GM12873 (cell line): ENCODE results near the gene PKD1.

Experiments used
- TF ChIP-seq, protein P1 (sequence below): IDR thresholded peaks from 2 replicates; pipeline ENCODE4 v1.5.1; 2012; ENCODE audit warnings: low read depth, mild to moderate bottlenecking, moderate library complexity, low read length, control low read depth; ENCODE audit not compliant: insufficient read depth; ENCODE audit errors: missing control alignments

PKD1 gene

DNA sequence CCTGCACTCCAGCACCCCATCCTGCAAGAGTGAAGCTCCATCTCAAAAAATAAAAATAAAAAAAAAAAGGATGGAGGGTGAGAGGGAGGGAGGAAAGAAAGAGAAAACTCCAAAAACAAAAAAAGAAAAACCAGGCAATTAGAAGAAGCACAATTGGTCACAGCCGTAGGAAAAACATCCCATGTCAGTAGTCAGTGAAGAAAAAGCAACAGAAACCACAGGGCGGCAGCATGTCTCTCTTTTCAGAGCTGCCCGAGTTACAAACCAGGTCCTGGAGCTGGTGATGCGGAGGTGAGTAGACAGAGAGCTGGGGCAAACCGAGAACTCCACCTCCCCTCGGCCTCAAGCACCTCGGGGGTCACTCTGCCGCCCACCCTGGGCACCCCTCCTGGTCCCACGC, 14.4 kb downstream of the PKD1 start:
- TF ChIP-seq, protein P1, sequence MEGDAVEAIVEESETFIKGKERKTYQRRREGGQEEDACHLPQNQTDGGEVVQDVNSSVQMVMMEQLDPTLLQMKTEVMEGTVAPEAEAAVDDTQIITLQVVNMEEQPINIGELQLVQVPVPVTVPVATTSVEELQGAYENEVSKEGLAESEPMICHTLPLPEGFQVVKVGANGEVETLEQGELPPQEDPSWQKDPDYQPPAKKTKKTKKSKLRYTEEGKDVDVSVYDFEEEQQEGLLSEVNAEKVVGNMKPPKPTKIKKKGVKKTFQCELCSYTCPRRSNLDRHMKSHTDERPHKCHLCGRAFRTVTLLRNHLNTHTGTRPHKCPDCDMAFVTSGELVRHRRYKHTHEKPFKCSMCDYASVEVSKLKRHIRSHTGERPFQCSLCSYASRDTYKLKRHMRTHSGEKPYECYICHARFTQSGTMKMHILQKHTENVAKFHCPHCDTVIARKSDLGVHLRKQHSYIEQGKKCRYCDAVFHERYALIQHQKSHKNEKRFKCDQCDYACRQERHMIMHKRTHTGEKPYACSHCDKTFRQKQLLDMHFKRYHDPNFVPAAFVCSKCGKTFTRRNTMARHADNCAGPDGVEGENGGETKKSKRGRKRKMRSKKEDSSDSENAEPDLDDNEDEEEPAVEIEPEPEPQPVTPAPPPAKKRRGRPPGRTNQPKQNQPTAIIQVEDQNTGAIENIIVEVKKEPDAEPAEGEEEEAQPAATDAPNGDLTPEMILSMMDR = peak; percentile 46

- TF ChIP-seq, protein P1 = no peak
These were observed 20.1 kb downstream of the PKD1 start for GRCh38 chr16:2115591-2115973.

DNA sequence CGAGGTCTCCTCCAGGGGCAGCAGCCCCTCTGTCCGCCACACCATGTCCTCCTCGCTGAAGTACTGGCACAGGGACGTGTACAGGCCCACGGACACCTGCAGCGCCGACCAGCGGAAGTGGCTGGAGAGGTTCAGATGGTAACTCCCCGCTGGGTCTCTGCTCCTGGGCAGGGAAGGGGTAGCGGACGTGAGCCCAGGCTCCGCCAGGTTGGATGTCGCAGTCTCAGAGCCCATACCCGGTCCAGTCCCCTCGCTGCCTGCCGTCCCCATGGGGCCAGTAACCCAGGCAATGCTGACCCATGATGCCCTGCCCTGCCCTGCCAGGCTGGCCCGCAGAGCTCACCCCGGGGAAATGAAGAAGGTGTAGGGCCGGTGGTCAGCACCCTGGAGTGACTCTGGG, 33.2 kb downstream of the PKD1 start:
- TF ChIP-seq, protein P1 = no peak

- TF ChIP-seq, protein P1 = no peak
These were observed 38.7 kb downstream of the PKD1 start for GRCh38 chr16:2096853-2097595.

GRCh38 chr16:2095918-2096582, 39.6 kb downstream of the PKD1 start:
- TF ChIP-seq, protein P1 = no peak

GRCh38 chr16:2095315-2095853, 40.3 kb downstream of the PKD1 start:
- TF ChIP-seq, protein P1 = no peak

DNA sequence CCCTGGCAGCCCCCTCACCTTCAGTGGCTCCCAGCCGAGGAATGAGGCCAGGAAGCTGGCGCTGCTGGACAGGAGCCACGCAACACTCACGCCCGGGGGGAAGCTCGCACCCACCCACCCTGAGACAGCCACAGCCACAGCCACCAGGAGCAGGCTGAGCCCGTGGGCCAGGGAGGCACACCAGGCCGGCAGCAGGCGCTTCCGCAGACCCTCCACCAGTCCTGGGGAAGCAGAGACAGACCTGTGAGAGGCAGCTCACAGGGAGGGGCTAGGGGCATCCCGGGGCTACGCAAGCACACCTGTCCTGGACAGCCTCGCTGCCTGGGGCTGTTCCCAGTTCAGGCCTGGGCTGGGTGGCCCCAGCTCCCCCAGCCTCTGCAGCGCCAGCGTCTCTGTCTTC, 41.9 kb downstream of the PKD1 start:
- TF ChIP-seq, protein P1 = no peak
